GM21723 (cell line): ENCODE results near the gene SGPL1.

Source experiments
- ATAC-seq: cut with Tn5 transposase; IDR thresholded peaks from one replicate; pipeline ENCODE4 v1.9.1; 2021; ENCODE audit warnings: mild to moderate bottlenecking, moderate library complexity; ENCODE audit not compliant: unreplicated experiment

Gene SGPL1

GRCh38 chr10:70780370-70780760, 35.4 kb upstream of the SGPL1 start:
- ATAC-seq, result no peak

- no peak for ATAC-seq
Measured at GRCh38 chr10:70780772-70781171, 35.0 kb upstream of the SGPL1 start.

GRCh38 chr10:70781461-70782051, 34.2 kb upstream of the SGPL1 start:
- ATAC-seq, result no peak

GRCh38 chr10:70782086-70782745, 33.5 kb upstream of the SGPL1 start:
- ATAC-seq, result no peak

- ATAC-seq, result no peak
Measured at GRCh38 chr10:70782746-70783680, 32.7 kb upstream of the SGPL1 start.

DNA sequence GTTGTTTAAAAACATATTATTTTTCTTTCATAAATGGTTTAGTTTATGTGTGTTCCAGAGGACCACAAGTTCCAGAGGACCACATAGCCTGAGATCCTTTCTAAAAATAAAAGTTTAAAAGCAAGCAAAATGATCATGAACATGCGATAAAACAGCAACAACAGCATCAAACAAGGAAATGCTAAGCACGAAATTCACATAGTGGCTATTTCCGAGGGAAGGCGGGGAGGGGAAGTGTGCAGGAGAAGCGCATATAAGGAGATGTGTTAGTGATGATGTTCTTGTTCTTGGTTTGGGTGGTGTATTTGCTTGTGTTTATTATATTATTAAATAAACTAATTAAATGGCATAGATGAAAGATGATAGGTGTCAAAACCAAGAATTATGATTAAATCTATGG, 31.7 kb upstream of the SGPL1 start:
- no peak for ATAC-seq

DNA sequence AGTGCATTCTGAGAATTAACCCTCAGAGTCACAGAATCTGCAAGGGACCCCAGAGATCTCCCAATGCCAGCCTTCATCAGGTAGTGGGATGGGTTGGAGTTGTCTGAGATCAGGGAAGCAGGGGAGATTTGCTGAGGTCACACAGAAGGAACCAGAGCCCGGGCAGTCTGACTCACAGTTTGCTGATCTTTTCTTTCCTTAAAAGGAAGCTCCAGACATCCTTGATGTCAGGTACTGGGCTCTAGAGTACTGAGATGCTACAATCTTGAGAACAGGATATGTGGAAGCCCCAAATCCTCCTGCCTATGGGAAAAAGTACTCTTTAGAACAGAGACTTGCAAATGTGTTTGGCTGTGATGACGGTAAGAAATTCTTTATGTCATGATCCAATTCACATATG, 31.3 kb upstream of the SGPL1 start:
- ATAC-seq, result no peak

DNA sequence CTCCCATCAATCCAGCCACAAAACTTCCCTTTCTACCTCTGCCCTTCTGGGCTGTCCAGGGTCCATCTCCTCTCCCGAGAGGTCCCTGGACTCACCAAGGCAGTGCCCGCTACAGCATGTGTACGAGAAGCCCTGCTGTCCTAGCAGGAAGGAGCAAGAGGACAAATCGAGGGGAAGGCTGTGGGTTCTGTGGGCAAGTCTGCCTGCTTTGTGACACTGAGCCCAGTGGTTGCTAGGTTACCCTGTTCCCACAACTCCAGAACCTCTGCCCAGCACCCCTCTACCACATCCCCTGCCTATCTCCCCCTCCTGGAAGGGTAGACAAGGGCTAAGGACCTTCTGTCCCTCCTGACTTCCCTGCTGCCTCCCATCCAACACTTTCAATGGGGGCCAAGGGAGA, 30.6 kb upstream of the SGPL1 start, which contains the start of gene TBATA:
Gene TBATA, minus strand, starts transcription at position 188 of the 400 bp plus-strand sequence. CDS start 1,998 bp downstream, outside the sequence.
- ATAC-seq, result no peak

- ATAC-seq, result no peak
Measured at GRCh38 chr10:70786799-70787415, 28.8 kb upstream of the SGPL1 start.

DNA sequence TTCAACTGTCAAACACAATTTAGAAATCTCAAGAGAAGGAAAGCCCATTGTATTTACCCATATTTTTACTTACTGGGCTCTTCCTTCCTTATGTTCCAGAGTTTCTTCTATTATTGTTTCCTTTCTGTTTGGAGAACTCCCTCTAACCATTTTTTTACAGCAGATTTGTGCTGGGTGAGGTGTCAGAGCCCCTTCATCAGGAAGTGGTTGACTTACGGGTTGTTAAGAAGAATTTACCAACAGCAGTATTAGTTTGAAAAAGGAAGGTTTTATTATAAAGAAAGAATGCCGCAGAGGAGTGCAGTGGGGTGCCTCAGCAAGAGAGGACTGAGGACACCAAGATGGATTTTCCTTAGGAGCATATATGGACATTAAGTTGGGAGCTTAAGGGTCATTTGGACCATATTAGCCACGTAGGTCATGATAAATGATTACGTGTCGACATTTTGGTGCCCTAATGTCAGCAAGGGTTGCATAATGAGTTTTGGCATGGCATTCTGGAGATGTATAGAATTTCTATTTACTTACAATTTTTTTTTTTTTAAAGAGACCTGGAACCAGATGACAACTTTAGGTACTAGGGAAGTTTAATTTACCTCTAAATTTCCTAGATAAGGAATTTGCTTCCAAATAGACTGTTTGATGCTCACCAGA, 24.2 kb upstream of the SGPL1 start:
- no peak for ATAC-seq

- no peak for ATAC-seq
Measured at GRCh38 chr10:70795613-70796012, 20.1 kb upstream of the SGPL1 start.

DNA sequence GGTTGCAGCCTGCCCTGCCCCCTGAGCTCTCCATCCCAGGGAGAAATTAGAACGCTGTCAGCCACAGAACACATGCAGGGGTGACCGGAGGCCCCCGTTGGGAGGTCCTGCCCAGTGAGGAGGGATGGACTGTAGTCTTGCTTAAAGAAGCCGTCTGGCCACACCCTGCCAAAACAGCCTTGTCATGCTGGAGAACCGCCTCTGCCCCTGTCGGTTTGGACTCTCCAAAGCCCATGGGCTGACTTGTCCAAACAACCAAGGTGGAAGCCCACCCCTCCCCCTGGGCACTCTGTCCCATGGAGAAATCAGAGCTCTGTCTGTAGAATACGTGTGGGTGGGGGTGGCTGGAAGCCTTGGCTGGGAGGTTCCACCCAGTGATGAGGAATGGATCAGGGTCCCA, 17.9 kb upstream of the SGPL1 start:
- ATAC-seq, result no peak

DNA sequence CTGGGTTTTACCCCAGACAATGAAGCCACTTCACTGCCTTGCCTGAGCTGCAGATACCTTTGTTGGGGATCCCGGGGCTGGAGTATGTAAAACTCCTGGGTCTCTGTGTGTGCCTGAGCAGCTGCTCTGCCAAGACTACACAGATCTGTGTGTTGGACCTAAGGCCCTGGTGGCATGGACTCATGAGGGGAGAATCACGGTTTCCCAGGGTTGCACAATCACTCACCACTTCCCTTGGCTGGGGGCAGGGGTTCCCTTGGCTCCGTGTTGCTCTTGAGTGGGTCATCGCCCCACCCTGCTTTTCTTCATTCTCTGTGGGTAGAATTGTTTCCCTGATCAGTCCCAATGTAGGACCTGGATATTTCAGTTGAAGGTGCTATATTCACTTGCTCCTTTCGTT, 16.6 kb upstream of the SGPL1 start:
- ATAC-seq, result no peak

DNA sequence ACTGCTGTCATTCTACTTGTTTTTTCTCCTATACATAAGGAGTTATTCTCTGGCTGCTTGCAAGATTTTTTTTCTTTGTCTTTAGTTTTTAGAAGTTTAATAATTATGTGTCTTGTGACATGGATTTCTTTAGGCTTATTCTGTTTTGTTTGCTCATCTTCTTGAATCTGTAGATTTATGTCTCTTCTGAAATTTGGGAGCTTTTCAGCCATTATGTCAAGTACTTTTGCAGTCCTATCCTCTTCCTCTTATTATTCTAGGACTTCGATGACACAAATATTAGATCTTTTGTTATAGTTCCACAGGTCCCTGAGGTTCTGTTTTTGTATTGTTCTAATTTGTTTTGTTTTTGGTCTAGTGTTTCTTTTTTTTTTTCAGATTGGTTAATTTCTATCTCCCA, 13.9 kb upstream of the SGPL1 start:
- no peak for ATAC-seq

DNA sequence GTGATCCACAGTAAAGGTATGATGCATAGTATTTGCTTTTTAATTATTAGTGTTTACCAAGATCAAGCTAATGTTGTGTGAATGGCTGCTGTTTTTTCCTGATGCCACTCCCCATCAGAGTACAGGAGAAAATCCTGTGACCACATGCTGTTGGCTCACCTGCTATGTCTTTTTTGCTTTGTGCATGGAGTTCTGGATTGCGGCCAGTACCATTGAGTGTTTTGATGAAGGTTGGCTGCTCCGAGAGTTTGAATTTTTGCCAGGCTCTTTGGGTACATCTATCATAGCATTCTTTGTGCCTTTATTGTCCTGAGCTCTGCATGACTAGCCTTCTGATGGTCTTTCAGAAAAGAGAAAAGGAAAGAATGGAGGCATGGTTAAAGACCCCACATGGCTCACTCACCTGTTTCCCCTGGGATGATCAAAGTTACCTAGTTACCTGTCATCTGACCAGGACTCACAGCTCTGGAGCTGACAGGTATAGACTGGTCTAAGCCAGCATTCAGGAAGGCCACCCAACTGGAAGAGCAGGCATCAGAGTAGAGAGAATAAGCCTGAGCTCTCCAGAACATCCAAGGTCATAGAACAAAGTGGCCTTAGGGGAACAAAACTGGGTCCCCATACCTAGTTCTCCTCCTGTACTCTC, 11.8 kb upstream of the SGPL1 start:
- ATAC-seq, result no peak

- no peak for ATAC-seq
Measured at GRCh38 chr10:70804421-70804808, 11.3 kb upstream of the SGPL1 start.

DNA sequence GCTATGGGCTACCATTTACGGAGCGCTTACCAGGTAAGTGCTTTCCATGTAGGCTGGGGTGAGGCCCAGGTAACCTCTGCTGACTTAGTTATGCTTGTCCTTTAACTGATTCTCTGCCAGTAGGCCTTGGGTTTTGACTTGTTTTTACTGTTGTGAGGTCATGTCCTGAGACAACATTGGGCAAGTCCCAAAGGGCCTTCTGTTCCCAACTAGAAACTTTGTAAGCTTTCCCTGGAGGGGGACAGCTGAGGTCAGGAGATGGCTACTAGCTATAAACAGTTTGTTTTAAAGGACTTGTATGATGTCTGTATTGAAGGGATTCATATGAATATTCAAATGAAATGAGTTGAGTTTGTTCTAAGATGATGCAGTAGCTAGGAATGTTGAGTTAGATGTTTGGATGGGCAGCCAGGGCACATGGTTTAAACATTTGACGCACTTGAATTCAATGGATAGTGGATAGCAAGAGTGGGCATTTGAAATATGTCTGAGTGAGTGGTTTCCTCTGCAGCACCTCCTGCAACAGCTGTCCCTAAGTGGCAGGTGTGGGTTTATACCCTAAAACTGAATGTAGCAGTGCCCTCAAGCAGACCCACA, 10.0 kb upstream of the SGPL1 start:
- ATAC-seq, result no peak

DNA sequence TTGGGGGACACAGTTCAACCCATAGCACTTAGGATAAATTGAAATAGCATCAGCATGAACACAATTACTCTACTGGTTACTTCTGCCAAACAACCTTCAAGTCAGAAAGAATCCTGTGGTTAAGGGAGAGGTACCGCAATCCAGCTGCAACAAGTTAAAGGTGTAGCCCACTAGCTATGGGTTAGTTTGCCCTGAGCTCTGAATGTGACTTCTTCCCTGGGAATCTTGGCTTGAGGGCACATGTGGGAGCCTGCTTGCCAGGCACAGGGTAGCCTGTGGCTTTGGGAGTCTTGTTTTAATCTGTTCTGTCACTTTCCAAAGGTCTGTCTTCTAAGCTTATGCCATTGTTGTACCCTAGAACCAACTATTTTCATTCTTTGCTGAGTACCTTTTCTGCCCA, 8.9 kb upstream of the SGPL1 start:
- no peak for ATAC-seq

- no peak for ATAC-seq
Measured at GRCh38 chr10:70807556-70807955, 8.2 kb upstream of the SGPL1 start.

- ATAC-seq, result no peak
Measured at GRCh38 chr10:70809011-70809611, 6.6 kb upstream of the SGPL1 start.
